SK-N-SH treated with all-trans-retinoic acid at 6 μM for 48 hours (cell line): ENCODE data around the gene CHSY3.

ENCODE experiments used
- ATAC-seq: fragments of 200-7000 bp; cut with Tn5 transposase; 3 replicates; pipeline ENCODE4 v1.9.1; 2020; ENCODE audit warnings: mild to moderate bottlenecking, moderate library complexity
- ARNTL ChIP-seq: fragments of 450-650 bp; formaldehyde crosslinking; IDR thresholded peaks from 2 replicates; pipeline ENCODE4 v1.5.0; 2020; ENCODE audit warnings: low read depth, mild to moderate bottlenecking, moderate library complexity, borderline replicate concordance
- BACH2 ChIP-seq: fragments of 250-450 bp; sonication (Bioruptor Pico); IDR thresholded peaks from 2 replicates; pipeline ENCODE4 v1.9.0; 2021; ENCODE audit warnings: mild to moderate bottlenecking, borderline replicate concordance
- CREB5 ChIP-seq: fragments of 250-450 bp; sonication (Bioruptor Pico); IDR thresholded peaks from 2 replicates; pipeline ENCODE4 v1.5.1; 2020; ENCODE audit warnings: low read depth, mild to moderate bottlenecking, moderate library complexity
- ESRRG ChIP-seq: fragments of 250-450 bp; sonication (Bioruptor Pico); IDR thresholded peaks from 2 replicates; pipeline ENCODE4 v1.6.1; 2021; ENCODE audit warnings: mild to moderate bottlenecking
- ISL1 ChIP-seq: fragments of 250-450 bp; sonication (Bioruptor Pico); IDR thresholded peaks from 2 replicates; pipeline ENCODE4 v2.1.2; 2022; ENCODE audit warnings: mild to moderate bottlenecking, moderate library complexity
- OSR1 ChIP-seq: fragments of 250-450 bp; sonication (Bioruptor Pico); IDR thresholded peaks from 2 replicates; pipeline ENCODE4 v1.8.0; 2022; ENCODE audit warnings: moderate library complexity, mild to moderate bottlenecking, inconsistent platforms
- RARB ChIP-seq: fragments of 250-450 bp; sonication (Bioruptor Pico); IDR thresholded peaks from 2 replicates; pipeline ENCODE4 v1.8.0; 2021; ENCODE audit warnings: mild to moderate bottlenecking, moderate library complexity
- SNAI2 ChIP-seq: fragments of 250-450 bp; sonication (Bioruptor Pico); IDR thresholded peaks from 2 replicates; pipeline ENCODE4 v1.5.0; 2020; ENCODE audit warnings: mild to moderate bottlenecking, moderate library complexity
- TCF4 ChIP-seq: fragments of 250-450 bp; sonication (Bioruptor Pico); IDR thresholded peaks from 2 replicates; pipeline ENCODE4 v1.8.0; 2021; ENCODE audit warnings: mild to moderate bottlenecking, moderate library complexity, borderline replicate concordance
- ZC3H10 ChIP-seq: fragments of 250-450 bp; sonication (Bioruptor Pico); IDR thresholded peaks from 2 replicates; pipeline ENCODE4 v1.5.1; 2021; ENCODE audit warnings: mild to moderate bottlenecking, moderate library complexity
- ZFP3 ChIP-seq: fragments of 250-450 bp; sonication (Bioruptor Pico); IDR thresholded peaks from 2 replicates; pipeline ENCODE4 v1.5.0; 2020; ENCODE audit warnings: mild to moderate bottlenecking, moderate library complexity
- ZFP30 ChIP-seq: fragments of 450-650 bp; formaldehyde crosslinking; IDR thresholded peaks from 2 replicates; pipeline ENCODE4 v1.5.0; 2022; ENCODE audit warnings: mild to moderate bottlenecking, moderate library complexity
- ZNF565 ChIP-seq: fragments of 450-650 bp; formaldehyde crosslinking; conservative IDR thresholded peaks from 2 replicates; pipeline ENCODE4 v1.5.0; 2020; ENCODE audit warnings: low read depth, mild to moderate bottlenecking, moderate library complexity
- ZNF70 ChIP-seq: fragments of 450-650 bp; formaldehyde crosslinking; IDR thresholded peaks from 2 replicates; pipeline ENCODE4 v1.5.0; 2020; ENCODE audit warnings: mild to moderate bottlenecking, moderate library complexity
- TF ChIP-seq, protein P1 (sequence below): fragments of 250-450 bp; sonication (Bioruptor Pico); IDR thresholded peaks from 2 replicates; pipeline ENCODE4 v1.8.0; 2021; ENCODE audit warnings: low read depth, mild to moderate bottlenecking, moderate library complexity, borderline replicate concordance
- TF ChIP-seq, protein P2 (sequence below): fragments of 250-450 bp; sonication (Bioruptor Pico); IDR thresholded peaks from 2 replicates; pipeline ENCODE4 v1.5.0; 2020; ENCODE audit warnings: mild to moderate bottlenecking, moderate library complexity
- TF ChIP-seq, protein P3 (sequence below): fragments of 250-450 bp; sonication (Bioruptor Pico); IDR thresholded peaks from 2 replicates; pipeline ENCODE4 v1.5.1; 2021; ENCODE audit warnings: mild to moderate bottlenecking, moderate library complexity
- TF ChIP-seq, protein P4 (sequence below): fragments of 250-450 bp; sonication (Bioruptor Pico); IDR thresholded peaks from 2 replicates; pipeline ENCODE4 v1.8.0; 2020; ENCODE audit warnings: mild to moderate bottlenecking, moderate library complexity, borderline replicate concordance

The CHSY3 gene

DNA sequence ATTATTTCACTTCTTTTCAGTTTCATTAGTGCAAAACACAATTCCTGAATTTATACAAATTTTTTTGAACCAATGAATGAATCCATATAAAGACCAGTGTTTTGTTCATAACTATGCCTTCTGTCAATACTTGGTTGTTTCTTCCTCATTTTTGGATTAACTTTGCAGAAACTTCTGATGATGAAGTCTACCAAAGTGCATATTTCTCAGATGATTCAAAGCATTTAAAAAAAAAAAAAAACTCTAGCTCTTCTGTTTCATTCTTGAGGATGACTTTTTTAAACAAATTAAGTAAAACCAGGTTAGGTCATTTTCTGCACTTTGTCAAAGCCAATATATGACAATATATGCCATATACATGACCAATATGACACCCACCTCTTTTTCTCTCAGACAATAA lies 92.6 kb downstream of the CHSY3 start:
- TF ChIP-seq, protein P1, sequence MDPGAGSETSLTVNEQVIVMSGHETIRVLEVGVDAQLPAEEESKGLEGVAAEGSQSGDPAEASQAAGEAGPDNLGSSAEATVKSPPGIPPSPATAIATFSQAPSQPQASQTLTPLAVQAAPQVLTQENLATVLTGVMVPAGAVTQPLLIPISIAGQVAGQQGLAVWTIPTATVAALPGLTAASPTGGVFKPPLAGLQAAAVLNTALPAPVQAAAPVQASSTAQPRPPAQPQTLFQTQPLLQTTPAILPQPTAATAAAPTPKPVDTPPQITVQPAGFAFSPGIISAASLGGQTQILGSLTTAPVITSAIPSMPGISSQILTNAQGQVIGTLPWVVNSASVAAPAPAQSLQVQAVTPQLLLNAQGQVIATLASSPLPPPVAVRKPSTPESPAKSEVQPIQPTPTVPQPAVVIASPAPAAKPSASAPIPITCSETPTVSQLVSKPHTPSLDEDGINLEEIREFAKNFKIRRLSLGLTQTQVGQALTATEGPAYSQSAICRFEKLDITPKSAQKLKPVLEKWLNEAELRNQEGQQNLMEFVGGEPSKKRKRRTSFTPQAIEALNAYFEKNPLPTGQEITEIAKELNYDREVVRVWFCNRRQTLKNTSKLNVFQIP, result no peak
- TF ChIP-seq CREB5 (CRISPR knock-in tag) (no peak), BACH2 (no peak), ZNF565 (CRISPR knock-in tag) (no peak), SNAI2 (CRISPR knock-in tag) (no peak), ZFP30 (CRISPR knock-in tag) (no peak), ZFP3 (CRISPR knock-in tag) (no peak)
- TF ChIP-seq, protein P2, sequence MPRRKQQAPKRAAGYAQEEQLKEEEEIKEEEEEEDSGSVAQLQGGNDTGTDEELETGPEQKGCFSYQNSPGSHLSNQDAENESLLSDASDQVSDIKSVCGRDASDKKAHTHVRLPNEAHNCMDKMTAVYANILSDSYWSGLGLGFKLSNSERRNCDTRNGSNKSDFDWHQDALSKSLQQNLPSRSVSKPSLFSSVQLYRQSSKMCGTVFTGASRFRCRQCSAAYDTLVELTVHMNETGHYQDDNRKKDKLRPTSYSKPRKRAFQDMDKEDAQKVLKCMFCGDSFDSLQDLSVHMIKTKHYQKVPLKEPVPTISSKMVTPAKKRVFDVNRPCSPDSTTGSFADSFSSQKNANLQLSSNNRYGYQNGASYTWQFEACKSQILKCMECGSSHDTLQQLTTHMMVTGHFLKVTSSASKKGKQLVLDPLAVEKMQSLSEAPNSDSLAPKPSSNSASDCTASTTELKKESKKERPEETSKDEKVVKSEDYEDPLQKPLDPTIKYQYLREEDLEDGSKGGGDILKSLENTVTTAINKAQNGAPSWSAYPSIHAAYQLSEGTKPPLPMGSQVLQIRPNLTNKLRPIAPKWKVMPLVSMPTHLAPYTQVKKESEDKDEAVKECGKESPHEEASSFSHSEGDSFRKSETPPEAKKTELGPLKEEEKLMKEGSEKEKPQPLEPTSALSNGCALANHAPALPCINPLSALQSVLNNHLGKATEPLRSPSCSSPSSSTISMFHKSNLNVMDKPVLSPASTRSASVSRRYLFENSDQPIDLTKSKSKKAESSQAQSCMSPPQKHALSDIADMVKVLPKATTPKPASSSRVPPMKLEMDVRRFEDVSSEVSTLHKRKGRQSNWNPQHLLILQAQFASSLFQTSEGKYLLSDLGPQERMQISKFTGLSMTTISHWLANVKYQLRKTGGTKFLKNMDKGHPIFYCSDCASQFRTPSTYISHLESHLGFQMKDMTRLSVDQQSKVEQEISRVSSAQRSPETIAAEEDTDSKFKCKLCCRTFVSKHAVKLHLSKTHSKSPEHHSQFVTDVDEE, result no peak
- no peak for ATAC-seq

DNA sequence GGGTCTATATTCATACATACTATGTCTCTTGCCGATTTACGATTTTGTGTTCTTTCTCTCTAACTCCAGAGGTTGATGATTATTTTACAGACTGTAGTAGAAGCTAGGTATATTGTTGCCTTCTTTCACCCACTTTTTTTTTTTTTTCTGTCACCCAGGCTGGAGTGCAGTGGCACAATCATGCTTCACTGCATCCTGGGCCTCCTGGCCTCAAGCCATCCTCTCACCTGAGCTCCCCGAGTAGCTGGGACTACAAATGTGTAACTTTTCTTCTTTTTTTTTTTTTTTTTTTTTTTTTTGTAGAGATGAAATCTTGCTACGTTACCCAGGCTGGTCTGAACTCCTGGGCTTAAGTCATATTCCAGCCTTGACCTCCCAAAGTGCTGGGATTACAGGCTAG lies 96.2 kb downstream of the CHSY3 start:
- TF ChIP-seq, protein P1, result no peak
- TF ChIP-seq ARNTL, result no peak
- TF ChIP-seq OSR1, result no peak
- TF ChIP-seq ZC3H10 (CRISPR knock-in tag), result no peak
- TF ChIP-seq, protein P3, sequence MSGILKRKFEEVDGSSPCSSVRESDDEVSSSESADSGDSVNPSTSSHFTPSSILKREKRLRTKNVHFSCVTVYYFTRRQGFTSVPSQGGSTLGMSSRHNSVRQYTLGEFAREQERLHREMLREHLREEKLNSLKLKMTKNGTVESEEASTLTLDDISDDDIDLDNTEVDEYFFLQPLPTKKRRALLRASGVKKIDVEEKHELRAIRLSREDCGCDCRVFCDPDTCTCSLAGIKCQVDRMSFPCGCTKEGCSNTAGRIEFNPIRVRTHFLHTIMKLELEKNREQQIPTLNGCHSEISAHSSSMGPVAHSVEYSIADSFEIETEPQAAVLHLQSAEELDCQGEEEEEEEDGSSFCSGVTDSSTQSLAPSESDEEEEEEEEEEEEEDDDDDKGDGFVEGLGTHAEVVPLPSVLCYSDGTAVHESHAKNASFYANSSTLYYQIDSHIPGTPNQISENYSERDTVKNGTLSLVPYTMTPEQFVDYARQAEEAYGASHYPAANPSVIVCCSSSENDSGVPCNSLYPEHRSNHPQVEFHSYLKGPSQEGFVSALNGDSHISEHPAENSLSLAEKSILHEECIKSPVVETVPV (CRISPR knock-in tag), result no peak
- TF ChIP-seq CREB5 (CRISPR knock-in tag), result no peak
- no peak for ATAC-seq

- ATAC-seq, result no peak
- no peak for TF ChIP-seq ZFP3 (CRISPR knock-in tag)
- TF ChIP-seq, protein P1, result no peak
- TF ChIP-seq ESRRG (CRISPR knock-in tag), result no peak
- no peak for TF ChIP-seq ZNF565 (CRISPR knock-in tag)
- TF ChIP-seq ZC3H10 (CRISPR knock-in tag), result no peak
- no peak for TF ChIP-seq RARB
- TF ChIP-seq, protein P4, sequence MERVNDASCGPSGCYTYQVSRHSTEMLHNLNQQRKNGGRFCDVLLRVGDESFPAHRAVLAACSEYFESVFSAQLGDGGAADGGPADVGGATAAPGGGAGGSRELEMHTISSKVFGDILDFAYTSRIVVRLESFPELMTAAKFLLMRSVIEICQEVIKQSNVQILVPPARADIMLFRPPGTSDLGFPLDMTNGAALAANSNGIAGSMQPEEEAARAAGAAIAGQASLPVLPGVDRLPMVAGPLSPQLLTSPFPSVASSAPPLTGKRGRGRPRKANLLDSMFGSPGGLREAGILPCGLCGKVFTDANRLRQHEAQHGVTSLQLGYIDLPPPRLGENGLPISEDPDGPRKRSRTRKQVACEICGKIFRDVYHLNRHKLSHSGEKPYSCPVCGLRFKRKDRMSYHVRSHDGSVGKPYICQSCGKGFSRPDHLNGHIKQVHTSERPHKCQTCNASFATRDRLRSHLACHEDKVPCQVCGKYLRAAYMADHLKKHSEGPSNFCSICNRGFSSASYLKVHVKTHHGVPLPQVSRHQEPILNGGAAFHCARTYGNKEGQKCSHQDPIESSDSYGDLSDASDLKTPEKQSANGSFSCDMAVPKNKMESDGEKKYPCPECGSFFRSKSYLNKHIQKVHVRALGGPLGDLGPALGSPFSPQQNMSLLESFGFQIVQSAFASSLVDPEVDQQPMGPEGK (CRISPR knock-in tag), result no peak
- TF ChIP-seq SNAI2 (CRISPR knock-in tag), result no peak
- TF ChIP-seq ISL1 (CRISPR knock-in tag), result no peak
- no peak for TF ChIP-seq CREB5 (CRISPR knock-in tag)
- TF ChIP-seq TCF4 (CRISPR knock-in tag), result no peak
- TF ChIP-seq, protein P2, result no peak
- TF ChIP-seq ARNTL, result no peak
- TF ChIP-seq ZNF70 (CRISPR knock-in tag), result no peak
Measured at GRCh38 chr5:130002183-130002582, 97.9 kb downstream of the CHSY3 start.
